A673 (cell line): ENCODE results near the gene FNDC3B. TPM values are rescaled to one million over a fixed set of nuclear protein-coding genes. Genes with fewer than 3 reads are reported as not detected.

Experiments used
- BruUV-seq: library from RNA; stranded (reverse); fragments of 400-500 nt; replicated peaks from 2 replicates; lab custom pipeline; 2021; lab: Mats Ljungman, UMichigan
- CTCF ChIA-PET: fragments of 300-600 bp; sonication (Branson Sonifier 250); formaldehyde crosslinking; loops from one replicate; lab custom pipeline; 2022; ENCODE audit warnings: antibody characterized with exemption; lab: Charles Lee
- POLR2A ChIA-PET: fragments of 300-600 bp; sonication (Branson Sonifier 250); formaldehyde crosslinking; loops from one replicate; lab custom pipeline; 2022; ENCODE audit warnings: antibody characterized with exemption; ENCODE audit not compliant: low non-redundant PET; lab: Charles Lee
- DNase-seq: peaks from one replicate; pipeline ENCODE4 v3.0.0-alpha.2; 2015; ENCODE audit warnings: low spot score
- H3K27ac ChIP-seq: fragments of 200-600 bp; sonication (generic); 2 replicates; pipeline ENCODE4 v1.5.1; 2016; ENCODE audit warnings: mixed run types, low read depth, mild to moderate bottlenecking, mixed read lengths, antibody characterized with exemption, low read length; ENCODE audit not compliant: poor library complexity, severe bottlenecking
- H3K27me3 ChIP-seq: fragments of 200-600 bp; sonication (generic); replicated peaks from 2 replicates; pipeline ENCODE4 v1.6.1; 2017; ENCODE audit warnings: mixed run types, low read depth, mild to moderate bottlenecking, mixed read lengths, antibody characterized with exemption, low read length; ENCODE audit not compliant: insufficient read depth, poor library complexity
- H3K36me3 ChIP-seq: fragments of 200-600 bp; sonication (generic); 2 replicates; pipeline ENCODE4 v1.6.1; 2016; ENCODE audit warnings: mixed run types, mild to moderate bottlenecking, mixed read lengths, antibody characterized with exemption, low read length; ENCODE audit not compliant: insufficient read depth, poor library complexity, severe bottlenecking
- H3K4me1 ChIP-seq: fragments of 200-600 bp; sonication (generic); 2 replicates; pipeline ENCODE4 v1.6.1; 2017; ENCODE audit warnings: mixed run types, mild to moderate bottlenecking, mixed read lengths, antibody characterized with exemption, low read length; ENCODE audit not compliant: insufficient read depth, poor library complexity, severe bottlenecking
- H3K4me3 ChIP-seq: fragments of 200-600 bp; sonication (generic); 2 replicates; pipeline ENCODE4 v1.5.1; 2016; ENCODE audit warnings: low read depth, mixed run types, mild to moderate bottlenecking, mixed read lengths, low read length; ENCODE audit not compliant: poor library complexity, severe bottlenecking
- H3K9me3 ChIP-seq: fragments of 200-600 bp; sonication (generic); 2 replicates; pipeline ENCODE4 v1.6.1; 2016; ENCODE audit warnings: mixed run types, low read depth, mild to moderate bottlenecking, mixed read lengths, antibody characterized with exemption, low read length; ENCODE audit not compliant: poor library complexity, severe bottlenecking
- CTCF ChIP-seq: fragments of 300-800, 200-600 bp; sonication (generic); conservative IDR thresholded peaks from 2 replicates; pipeline ENCODE4 v1.5.1; 2017; ENCODE audit warnings: low read depth, mild to moderate bottlenecking, antibody characterized with exemption, low read length, moderate library complexity, mixed read lengths
- EZH2 ChIP-seq: fragments of 200-600 bp; sonication (generic); IDR thresholded peaks from 2 replicates; pipeline ENCODE4 v1.6.1; 2017; ENCODE audit warnings: borderline replicate concordance, low read depth, mild to moderate bottlenecking, mixed read lengths, antibody characterized with exemption, low read length; ENCODE audit not compliant: poor library complexity, severe bottlenecking
- intact Hi-C: fragments of 100-400 bp; cut with micrococcal nuclease; formaldehyde crosslinking; loops from one replicate; pipeline ENCODE4 v1.10.0; 2022; ENCODE audit not compliant: unreplicated experiment
- total RNA-seq: library from RNA; stranded (reverse); gene quantifications from 2 replicates; pipeline ENCODE4 v1.2.3, GENCODE V29; 2021

FNDC3B gene
- total RNA-seq, 1 experiment from 2014 or later: 50.8 TPM

DNA sequence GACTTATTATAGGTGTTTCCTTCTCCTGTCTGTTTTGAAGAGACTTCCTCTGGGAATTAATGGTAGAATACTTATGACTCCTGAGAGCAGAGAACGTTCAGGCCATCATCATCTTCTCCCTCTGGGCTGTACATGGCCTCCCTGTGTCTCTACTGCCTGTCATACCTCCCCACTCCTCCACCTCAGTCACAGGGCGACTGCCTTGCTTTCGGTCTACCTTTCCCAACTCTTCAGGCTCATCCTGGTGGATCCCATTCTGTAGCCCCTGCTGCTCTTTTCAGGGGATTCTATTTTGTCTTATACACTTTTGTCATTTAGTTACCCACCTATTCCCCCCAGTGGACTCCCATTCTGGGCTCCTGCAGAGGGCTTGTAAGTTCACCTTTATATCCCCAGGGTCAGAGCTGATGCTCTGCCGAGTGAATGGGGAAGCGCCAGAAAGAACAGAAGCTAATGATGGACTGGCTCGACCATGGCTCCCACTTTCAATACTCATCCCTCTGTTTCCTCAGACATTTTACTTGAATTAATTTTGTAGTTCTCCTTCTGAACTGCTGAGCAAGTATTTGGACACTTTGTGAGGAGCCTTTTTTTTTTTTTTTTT lies 28.6 kb downstream of the FNDC3B start:
- no TSS peak for BruUV-seq
- Histone ChIP-seq H3K27ac (no peak overlapping the region), H3K9me3 (peaks cover 5% of the 10 kb centered on the region), H3K4me1 (peaks cover 37% of the 10 kb centered on the region), H3K36me3 (no peaks in the 10 kb centered on the region), H3K4me3 (no peak overlapping the region), H3K27me3 (no peaks in the 10 kb centered on the region)
- no peak for DNase-seq
- TF ChIP-seq EZH2 (no peak), CTCF (no peak)
- POLR2A ChIA-PET: no interaction called here
- intact Hi-C loops: no loop called here
- CTCF ChIA-PET: no interaction called here

GRCh38 chr3:172068977-172069376 lies 29.6 kb downstream of the FNDC3B start:
- DNase-seq: no peak
- intact Hi-C loops: no loop called here
- no TSS peak for BruUV-seq
- TF ChIP-seq EZH2: no peak
- TF ChIP-seq CTCF: no peak
- Histone ChIP-seq H3K27me3 (no peaks in the 10 kb centered on the region), H3K4me1 (peaks cover 39% of the 10 kb centered on the region), H3K4me3 (no peak overlapping the region), H3K36me3 (no peaks in the 10 kb centered on the region), H3K27ac (no peak overlapping the region), H3K9me3 (peaks cover under 1% of the 10 kb centered on the region)
- POLR2A ChIA-PET: no interaction called here
- CTCF ChIA-PET: no interaction called here

GRCh38 chr3:172069478-172069877 lies 30.1 kb downstream of the FNDC3B start:
- ChIA-PET CTCF (no interaction called here), POLR2A (interaction anchor here (1.0 kb wide), 1 partner anchor 13 kb away, joined by 6 read pairs; no protein-coding TSS in a partner anchor)
- H3K4me3 ChIP-seq: no peak overlapping the region
- intact Hi-C loops: no loop called here
- H3K27ac ChIP-seq: no peak overlapping the region
- no TSS peak for BruUV-seq
- no peaks in the 10 kb centered on the region for H3K9me3 ChIP-seq
- H3K27me3 ChIP-seq: no peaks in the 10 kb centered on the region
- H3K4me1 ChIP-seq: peaks cover 44% of the 10 kb centered on the region
- DNase-seq: no peak
- H3K36me3 ChIP-seq: no peaks in the 10 kb centered on the region
- TF ChIP-seq CTCF: no peak
- TF ChIP-seq EZH2: no peak
